Femur (tissue), 1 donor: ENCODE results near the gene FTMT.
"Not testable (repeated sequence)": the region's sequence is repeated elsewhere in the genome, so short reads cannot be mapped to it uniquely, and the experiment has no call there.

Source experiments
- DNase-seq: peaks from one replicate; pipeline ENCODE4 v3.0.0-alpha.2; 2017

FTMT gene

GRCh38 chr5:121851643-121852574 is at the start of gene FTMT:
Gene FTMT, plus strand, starts transcription at chr5:121851882. Its CDS starts 82 bp downstream, at chr5:121851964.
- DNase-seq: no peak

- DNase-seq: not testable (repeated sequence)
These were observed 46.4 kb upstream of the FTMT start for GRCh38 chr5:121805251-121805650.

- DNase-seq: no peak
These were observed 45.8 kb upstream of the FTMT start for GRCh38 chr5:121805911-121806310.

GRCh38 chr5:121816164-121816563 is 35.5 kb upstream of the FTMT start:
- DNase-seq: no peak

- DNase-seq: no peak
These were observed 31.9 kb upstream of the FTMT start for GRCh38 chr5:121819682-121820261.

- no peak for DNase-seq
These were observed 18.1 kb upstream of the FTMT start for GRCh38 chr5:121833617-121834016.

- no peak for DNase-seq
These were observed 17.7 kb upstream of the FTMT start for GRCh38 chr5:121834021-121834420.

GRCh38 chr5:121841892-121842291 is 9.8 kb upstream of the FTMT start:
- no peak for DNase-seq

- DNase-seq: no peak
These were observed 1.4 kb upstream of the FTMT start for GRCh38 chr5:121850272-121850671.

- no peak for DNase-seq
These were observed 2.2 kb downstream of the FTMT start for GRCh38 chr5:121853850-121854249.

- DNase-seq: peak; percentile 57
These were observed 11.1 kb downstream of the FTMT start for GRCh38 chr5:121862801-121863200.

- no peak for DNase-seq
These were observed 12.1 kb downstream of the FTMT start for GRCh38 chr5:121863753-121864285.

GRCh38 chr5:121867403-121867802 is 15.7 kb downstream of the FTMT start:
- no peak for DNase-seq

- no peak for DNase-seq
These were observed 18.8 kb downstream of the FTMT start for GRCh38 chr5:121870489-121870888.

GRCh38 chr5:121872856-121873255 is 21.2 kb downstream of the FTMT start:
- no peak for DNase-seq

GRCh38 chr5:121873409-121873808 is 21.7 kb downstream of the FTMT start:
- DNase-seq: no peak

GRCh38 chr5:121885630-121886029 is 33.9 kb downstream of the FTMT start:
- no peak for DNase-seq

- DNase-seq: no peak
These were observed 36.0 kb downstream of the FTMT start for GRCh38 chr5:121887727-121888126.

GRCh38 chr5:121890297-121890858 is 38.7 kb downstream of the FTMT start:
- no peak for DNase-seq

- no peak for DNase-seq
These were observed 45.7 kb downstream of the FTMT start for GRCh38 chr5:121897341-121897740.

GRCh38 chr5:121899346-121899745 is 47.7 kb downstream of the FTMT start:
- DNase-seq: no peak
